Measurements from ENCODE around the gene HPS1. TPM values are rescaled to one million over a fixed set of nuclear protein-coding genes. Genes with fewer than 3 reads are reported as not detected.

HPS1 gene
- total and polyA plus RNA-seq, 10 of the 15 experiments (the other 5 are each of a cell fraction or from before 2014, with no cell fraction given) = 27.1 to 138 (median 54.8) TPM

- TF ChIP-seq ZNF592 (IDR thresholded peaks at IDR 0.05) = no peak
- no peak for TF ChIP-seq IRF5 (IDR thresholded peaks at IDR 0.05; ENCODE audit: borderline replicate concordance)
These were observed 27.9 kb downstream of the HPS1 start (continued) for GRCh38 chr10:98418665-98419468.

GRCh38 chr10:98417973-98418664 is 28.6 kb downstream of the HPS1 start:
- H4K20me1 ChIP-seq (ENCODE audit: control insufficient read depth, insufficient read depth) = no peaks in the 10 kb centered on the region
- RAD21 ChIA-PET (ENCODE audit: unreplicated experiment) = no interaction called here
- 94% methylated on average over 21 of the region's 21 CpGs for WGBS (ENCODE audit: insufficient coverage, insufficient replicate concordance, low lambda C conversion rate, missing lambda C conversion rate)
- H3K4me1 ChIP-seq (ENCODE audit: control insufficient read depth, insufficient read depth, low read length) = peaks cover 5% of the 10 kb centered on the region
- no peaks in the 10 kb centered on the region for H3K9me3 ChIP-seq (replicated peaks; ENCODE audit: control insufficient read depth, insufficient read depth, low read length)
- CTCF ChIA-PET = no interaction called here
- no peak for ATAC-seq
- POLR2A ChIA-PET = no interaction called here
- H3K4me2 ChIP-seq (ENCODE audit: control insufficient read depth, insufficient read depth) = no peak overlapping the region
- H3K27me3 ChIP-seq (replicated peaks in 1 of 2; ENCODE audit: control insufficient read depth in 2 of 2, insufficient read depth in 2 of 2, low read length in 1 of 2) = no peaks in the 10 kb centered on the region
- H3K4me3 ChIP-seq = no peak overlapping the region
- SMC1A ChIA-PET (ENCODE audit: uncharacterized antibody, unreplicated experiment) = interaction anchor here (1.0 kb wide), 1 partner anchor 248 kb away, joined by 4 read pairs; no protein-coding TSS in a partner anchor
- no peak overlapping the region for H3K9ac ChIP-seq (ENCODE audit: control insufficient read depth, insufficient read depth, low read length)
- BruUV-seq (replicated peaks) = no TSS peak
- H3K36me3 ChIP-seq (ENCODE audit: control insufficient read depth in 2 of 2, insufficient read depth in 2 of 2, low read length in 1 of 2) = peaks cover 5 to 13% of the 10 kb centered on the region in 2 experiments; a peak in 2 of 4 replicates
- no peaks in the 10 kb centered on the region for H3K79me2 ChIP-seq (ENCODE audit: control insufficient read depth, insufficient read depth, low read length)
- no peak for FAIRE-seq
- no peak overlapping the region for H3K27ac ChIP-seq (ENCODE audit: control insufficient read depth, insufficient read depth)
- intact Hi-C loops (cut with micrococcal nuclease; ENCODE audit: unreplicated experiment) = no loop called here
- H2AFZ ChIP-seq (ENCODE audit: control insufficient read depth, low read depth, low read length) = no peak overlapping the region
- in situ Hi-C loops (cut with MboI) = no loop called here
- DNase-seq (ENCODE audit: low read depth, low spot score) = no peak
- no peak for TF ChIP-seq ZBED1 (IDR thresholded peaks at IDR 0.05; ENCODE audit: borderline replicate concordance)
- TF ChIP-seq NFYB (IDR thresholded peaks at IDR 0.05; ENCODE audit: insufficient read depth, low read depth, low read length) = no peak
- no peak for TF ChIP-seq SP1 (IDR thresholded peaks at IDR 0.05; ENCODE audit: low read depth, low read length)
- TF ChIP-seq IKZF2 (IDR thresholded peaks at IDR 0.05) = no peak
- TF ChIP-seq SUPT20H (IDR thresholded peaks at IDR 0.05; ENCODE audit: borderline replicate concordance, control insufficient read depth, low read depth, low read length) = no peak
- no peak for TF ChIP-seq NKRF (conservative IDR thresholded peaks at IDR 0.05)
- no peak for TF ChIP-seq BRCA1 (IDR thresholded peaks at IDR 0.05; ENCODE audit: low read depth, low read length)
- TF ChIP-seq CTCF (IDR thresholded peaks at IDR 0.05 in 2 of 3, conservative IDR thresholded peaks at IDR 0.05 in 1 of 3; ENCODE audit: control insufficient read depth in 2 of 3, extremely low read depth in 1 of 3, insufficient read depth in 1 of 3, low read depth in 3 of 3, low read length in 3 of 3) = no peak
